H9 (cell line): ENCODE measurements around the gene RNF32. TPM values are rescaled to one million over a fixed set of nuclear protein-coding genes. Genes with fewer than 3 reads are reported as not detected.

ENCODE experiments used
- DNase-seq: peaks from one replicate; pipeline ENCODE4 v3.0.0-alpha.2; 2017
- H2AFZ ChIP-seq: one replicate; pipeline ENCODE4 v1.6.1; 2013; ENCODE audit warnings: mild to moderate bottlenecking, low read length, control low read depth, moderate library complexity
- H2AK5ac ChIP-seq: 2 replicates; pipeline ENCODE4 v1.6.1; 2013; ENCODE audit warnings: low read length, control low read depth, mixed read lengths; ENCODE audit not compliant: insufficient read length
- H2BK120ac ChIP-seq: one replicate; pipeline ENCODE4 v1.6.1; 2013; ENCODE audit warnings: low read depth, mild to moderate bottlenecking, low read length, control low read depth, inconsistent platforms; ENCODE audit not compliant: poor library complexity, severe bottlenecking
- H2BK12ac ChIP-seq: 2 replicates; pipeline ENCODE4 v1.6.1; 2013; ENCODE audit warnings: low read length, control low read depth, mixed read lengths, low read depth; ENCODE audit not compliant: insufficient read length
- H2BK15ac ChIP-seq: 2 replicates; pipeline ENCODE4 v1.6.1; 2013; ENCODE audit warnings: low read depth, low read length, control low read depth
- H2BK20ac ChIP-seq: one replicate; pipeline ENCODE4 v1.6.1; 2013; ENCODE audit warnings: low read depth, mild to moderate bottlenecking, low read length, control low read depth, inconsistent platforms; ENCODE audit not compliant: poor library complexity, severe bottlenecking
- H2BK5ac ChIP-seq: 2 replicates; pipeline ENCODE4 v1.6.1; 2013; ENCODE audit warnings: low read length, control low read depth, mixed read lengths; ENCODE audit not compliant: insufficient read length
- H3K14ac ChIP-seq: 2 replicates; pipeline ENCODE4 v1.6.1; 2013; ENCODE audit warnings: low read length, control low read depth; ENCODE audit not compliant: insufficient read depth
- H3K18ac ChIP-seq: 2 replicates; pipeline ENCODE4 v1.6.1; 2013; ENCODE audit warnings: low read depth, mild to moderate bottlenecking, mixed read lengths, low read length, control low read depth; ENCODE audit not compliant: insufficient read length
- H3K23ac ChIP-seq: 2 replicates; pipeline ENCODE4 v1.6.1; 2013; ENCODE audit warnings: low read length, control low read depth, mixed read lengths, low read depth; ENCODE audit not compliant: insufficient read length
- H3K23me2 ChIP-seq: 2 replicates; pipeline ENCODE4 v1.6.1; 2013; ENCODE audit warnings: low read depth, mild to moderate bottlenecking, mixed read lengths, low read length, control low read depth; ENCODE audit not compliant: insufficient read length, poor library complexity, severe bottlenecking
- H3K27ac ChIP-seq: 2 replicates; pipeline ENCODE4 v1.5.1; 2013; ENCODE audit warnings: low read length, control low read depth, mixed read lengths, low read depth; ENCODE audit not compliant: insufficient read length
- H3K27me3 ChIP-seq: 2 replicates; pipeline ENCODE4 v1.6.1; 2013; ENCODE audit warnings: low read length, control low read depth, inconsistent platforms; ENCODE audit not compliant: insufficient read depth
- H3K4ac ChIP-seq: 2 replicates; pipeline ENCODE4 v1.6.1; 2013; ENCODE audit warnings: low read depth, mild to moderate bottlenecking, control low read depth, inconsistent platforms, low read length, moderate library complexity
- H3K4me1 ChIP-seq: 2 replicates; pipeline ENCODE4 v1.6.1; 2013; ENCODE audit warnings: low read length, control low read depth, inconsistent platforms; ENCODE audit not compliant: insufficient read depth
- H3K4me2 ChIP-seq: 2 replicates; pipeline ENCODE4 v1.6.1; 2013; ENCODE audit warnings: low read length, control low read depth, mixed read lengths; ENCODE audit not compliant: insufficient read length, insufficient read depth
- H3K56ac ChIP-seq: 2 replicates; pipeline ENCODE4 v1.6.1; 2013; ENCODE audit warnings: low read depth, mild to moderate bottlenecking, mixed read lengths, low read length, control low read depth; ENCODE audit not compliant: insufficient read length
- H3K79me1 ChIP-seq: 2 replicates; pipeline ENCODE4 v1.6.1; 2013; ENCODE audit warnings: low read depth, mild to moderate bottlenecking, moderate library complexity, low read length, control low read depth, inconsistent platforms; ENCODE audit not compliant: insufficient read depth, poor library complexity, severe bottlenecking
- H3K79me2 ChIP-seq: 2 replicates; pipeline ENCODE4 v1.6.1; 2013; ENCODE audit warnings: low read length, control low read depth, inconsistent platforms; ENCODE audit not compliant: insufficient read depth
- H3K9ac ChIP-seq: 2 replicates; pipeline ENCODE4 v1.6.1; 2013; ENCODE audit warnings: low read length, control low read depth, mixed read lengths; ENCODE audit not compliant: insufficient read length; ENCODE audit errors: extremely low read depth
- H3K9me3 ChIP-seq: one replicate; pipeline ENCODE4 v1.6.1; 2013; ENCODE audit warnings: low read depth, low read length, inconsistent platforms; ENCODE audit not compliant: control insufficient read depth
- H3T11ph ChIP-seq: one replicate; pipeline ENCODE4 v1.6.1; 2013; ENCODE audit warnings: mild to moderate bottlenecking, low read length, control low read depth, inconsistent platforms
- H4K20me1 ChIP-seq: one replicate; pipeline ENCODE4 v1.6.1; 2013; ENCODE audit not compliant: control insufficient read depth, insufficient read length, insufficient read depth
- H4K5ac ChIP-seq: 2 replicates; pipeline ENCODE4 v1.6.1; 2013; ENCODE audit warnings: low read depth, mild to moderate bottlenecking, mixed read lengths, low read length, control low read depth; ENCODE audit not compliant: insufficient read length
- H4K8ac ChIP-seq: replicated peaks from 2 replicates; pipeline ENCODE4 v1.6.1; 2013; ENCODE audit warnings: low read length, control low read depth, mixed read lengths, low read depth; ENCODE audit not compliant: insufficient read length
- H4K91ac ChIP-seq: 2 replicates; pipeline ENCODE4 v1.6.1; 2013; ENCODE audit warnings: low read depth, mild to moderate bottlenecking, moderate library complexity, mixed read lengths, low read length, control low read depth; ENCODE audit not compliant: insufficient read length
- H3K27ac Mint-ChIP-seq, 3 experiments: 2 replicates in 2 of 3; 3 replicates in 1 of 3; pipeline ENCODE4 v1.8.0; 2020 to 2021; ENCODE audit warnings: mixed read lengths in 3 of 3, mild to moderate bottlenecking in 1 of 3, moderate library complexity in 1 of 3
- H3K27me3 Mint-ChIP-seq: 2 replicates; pipeline ENCODE4 v1.8.0; 2021; ENCODE audit warnings: low read depth, mild to moderate bottlenecking, moderate library complexity, mixed read lengths
- H3K36me3 Mint-ChIP-seq, 3 experiments: 2 replicates in 2 of 3; 3 replicates in 1 of 3; pipeline ENCODE4 v1.8.0; 2020 to 2021; ENCODE audit warnings: low read depth in 3 of 3, mixed read lengths in 3 of 3; ENCODE audit not compliant: insufficient read depth in 1 of 3
- H3K4me1 Mint-ChIP-seq, 2 experiments: 2 replicates each; pipeline ENCODE4 v1.8.0; 2020; ENCODE audit warnings: mixed read lengths in 2 of 2
- H3K4me3 Mint-ChIP-seq, 2 experiments: 2 replicates in 1 of 2; 3 replicates in 1 of 2; pipeline ENCODE4 v1.8.0; 2020 to 2021; ENCODE audit warnings: mild to moderate bottlenecking in 2 of 2, mixed read lengths in 2 of 2, moderate library complexity in 1 of 2
- H3K9me3 Mint-ChIP-seq, 2 experiments: 2 replicates in 1 of 2; 3 replicates in 1 of 2; pipeline ENCODE4 v1.8.0; 2020; ENCODE audit warnings: mild to moderate bottlenecking in 2 of 2, mixed read lengths in 2 of 2, moderate library complexity in 1 of 2
- CTCF ChIP-seq: fragments of 200-600 bp; sonication (generic); conservative IDR thresholded peaks from 3 replicates; pipeline ENCODE4 v1.8.0; 2021; ENCODE audit warnings: antibody characterized with exemption, mild to moderate bottlenecking
- WGBS: extraction: QIAGEN DNeasy Blood & Tissue Kit; methylation state at CpG from one replicate; pipeline ENCODE4 v1.1.7; 2013; ENCODE audit warnings: missing lambda C conversion rate, low lambda C conversion rate, mixed read lengths; ENCODE audit not compliant: insufficient read length; ENCODE audit errors: extremely low coverage; 5-methylcytosine and 5-hydroxymethylcytosine counted together
- total RNA-seq: library from RNA; stranded (reverse); gene quantifications from 2 replicates; pipeline ENCODE4 v1.2.1, GENCODE V29; 2021

Gene RNF32
- total RNA-seq, 1 experiment from 2014 or later = 0.90 TPM

- Histone ChIP-seq H4K20me1 (peaks cover 2% of the 10 kb centered on the region), H3K27ac (no peak overlapping the region), H3K18ac (no peak overlapping the region), H3K9me3 (no peaks in the 10 kb centered on the region), H3K56ac (no peak overlapping the region), H3K4me2 (no peak overlapping the region), H3T11ph (no peak overlapping the region), H2BK20ac (no peak overlapping the region), H3K9ac (no peak overlapping the region), H3K14ac (no peak overlapping the region), H2BK15ac (no peak overlapping the region), H2AFZ (no peak overlapping the region), H2AK5ac (no peak overlapping the region), H4K91ac (no peak overlapping the region), H3K4me1 (no peaks in the 10 kb centered on the region; the same call in 1 of the 2 replicates), H3K4ac (no peak overlapping the region), H4K5ac (no peak overlapping the region), H2BK12ac (no peak overlapping the region), H2BK5ac (no peak overlapping the region), H2BK120ac (no peak overlapping the region), H4K8ac (no peak overlapping the region), H3K79me2 (no peaks in the 10 kb centered on the region), H3K79me1 (no peaks in the 10 kb centered on the region), H3K23ac (no peak overlapping the region), H3K27me3 (peaks cover 3% of the 10 kb centered on the region; the same call in 1 of the 2 replicates), H3K23me2 (no peaks in the 10 kb centered on the region)
- no CpG with 5 or more reads among the region's 10 CpGs for WGBS
- Mint-ChIP-seq H3K4me1 (peaks cover 27 to 34% of the 10 kb centered on the region in 2 experiments), H3K27me3 (peaks cover 40% of the 10 kb centered on the region), H3K4me3 (no peak overlapping the region), H3K9me3 (no peaks in the 10 kb centered on the region), H3K27ac (no peak overlapping the region), H3K36me3 (no peaks in the 10 kb centered on the region)
- no peak for TF ChIP-seq CTCF
- DNase-seq = no peak
These were observed 27.6 kb upstream of the RNF32 start for GRCh38 chr7:156612930-156613329.
